Activated T-helper 1 cell treated with Interleukin-2 at 50 U/mL for 16 hours (primary cell): ENCODE results near the gene RABGGTA.
"Not testable (repeated sequence)": the region's sequence is repeated elsewhere in the genome, so short reads cannot be mapped to it uniquely, and the experiment has no call there.

ENCODE experiments used
- DNase-seq: peaks from one replicate; pipeline ENCODE4 v3.0.0-alpha.2; 2020; ENCODE audit warnings: low read depth

RABGGTA gene

GRCh38 chr14:24260780-24261157, 10.6 kb downstream of the RABGGTA start:
- no peak for DNase-seq

- no peak for DNase-seq
Measured at GRCh38 chr14:24260026-24260779, 11.2 kb downstream of the RABGGTA start.

GRCh38 chr14:24259282-24260025, 11.9 kb downstream of the RABGGTA start:
- no peak for DNase-seq

GRCh38 chr14:24258548-24259265, 12.7 kb downstream of the RABGGTA start:
- no peak for DNase-seq

- no peak for DNase-seq
Measured at GRCh38 chr14:24258119-24258518, 13.3 kb downstream of the RABGGTA start.

GRCh38 chr14:24256960-24257359, 14.4 kb downstream of the RABGGTA start:
- no peak for DNase-seq

GRCh38 chr14:24255931-24256711, 15.3 kb downstream of the RABGGTA start:
- DNase-seq: no peak

GRCh38 chr14:24255438-24255837, 16.0 kb downstream of the RABGGTA start:
- no peak for DNase-seq

GRCh38 chr14:24254630-24255392, 16.6 kb downstream of the RABGGTA start:
- no peak for DNase-seq

- no peak for DNase-seq
Measured at GRCh38 chr14:24253936-24254335, 17.5 kb downstream of the RABGGTA start.

- DNase-seq: no peak
Measured at GRCh38 chr14:24252289-24253124, 18.9 kb downstream of the RABGGTA start.

- DNase-seq: no peak
Measured at GRCh38 chr14:24251880-24252288, 19.5 kb downstream of the RABGGTA start.

GRCh38 chr14:24250354-24250753, 21.0 kb downstream of the RABGGTA start:
- no peak for DNase-seq

GRCh38 chr14:24249230-24250021, 22.0 kb downstream of the RABGGTA start:
- no peak for DNase-seq

GRCh38 chr14:24247422-24247821, 24.0 kb downstream of the RABGGTA start:
- DNase-seq: no peak

GRCh38 chr14:24246765-24247212, 24.6 kb downstream of the RABGGTA start:
- DNase-seq: no peak

GRCh38 chr14:24245350-24245749, 26.0 kb downstream of the RABGGTA start:
- DNase-seq: not testable (repeated sequence)

GRCh38 chr14:24243336-24243836, 28.0 kb downstream of the RABGGTA start:
- DNase-seq: no peak

GRCh38 chr14:24241829-24242443, 29.5 kb downstream of the RABGGTA start:
- peak; percentile 88 for DNase-seq
